ENCODE measurements around the gene EMCN. TPM values are rescaled to one million over a fixed set of nuclear protein-coding genes. Genes with fewer than 3 reads are reported as not detected.
"Not testable (repeated sequence)": the region's sequence is repeated elsewhere in the genome, so short reads cannot be mapped to it uniquely, and the experiment has no call there.

EMCN gene
- total RNA-seq, 2 donors from 2014 or later, result 3.4 to 6.6 TPM

- H3K4me1 ChIP-seq, result no peaks in the 10 kb centered on the region
- H3K27ac ChIP-seq, result no peak overlapping the region
- no peaks in the 10 kb centered on the region for H3K36me3 ChIP-seq (replicated peaks in 1 of 2; ENCODE audit: insufficient read depth in 1 of 2, low read depth in 2 of 2)
- no peak for ATAC-seq
- DNase-seq, result no peak
- no peak overlapping the region for H3K4me3 ChIP-seq
- TF ChIP-seq POLR2A (IDR thresholded peaks at IDR 0.05), result no peak
- TF ChIP-seq CTCF (IDR thresholded peaks at IDR 0.05), result no peak
- H3K27me3 ChIP-seq, result no peaks in the 10 kb centered on the region
- intact Hi-C loops (cut with DNase I), result no loop called here
- 58% methylated on average over 1 of the region's 1 CpG for WGBS, 2 donors
- no peaks in the 10 kb centered on the region for H3K9me3 ChIP-seq
These were observed 126.0 kb downstream of the EMCN start for GRCh38 chr4:100391863-100392262.

- no peaks in the 10 kb centered on the region for H3K4me1 ChIP-seq
- DNase-seq, result no peak
- WGBS, 2 donors, result 33 to 58% methylated on average over 1 of the region's 1 CpG
These were observed 126.7 kb downstream of the EMCN start for GRCh38 chr4:100391086-100391485.

GRCh38 chr4:100386270-100386669 is 131.6 kb downstream of the EMCN start:
- DNase-seq, result no peak
- 48 to 61% methylated on average over 1 of the region's 1 CpG for WGBS, 2 donors
- intact Hi-C loops (cut with DNase I), result no loop called here
- ATAC-seq, result no peak
- no peaks in the 10 kb centered on the region for H3K4me1 ChIP-seq
- no peaks in the 10 kb centered on the region for H3K36me3 ChIP-seq (replicated peaks in 1 of 2; ENCODE audit: insufficient read depth in 1 of 2, low read depth in 2 of 2)
- H3K4me3 ChIP-seq, result no peak overlapping the region
- H3K9me3 ChIP-seq, result no peaks in the 10 kb centered on the region
- TF ChIP-seq POLR2A (IDR thresholded peaks at IDR 0.05) (no peak), CTCF (IDR thresholded peaks at IDR 0.05) (no peak)
- no peak overlapping the region for H3K27ac ChIP-seq
- H3K27me3 ChIP-seq, result no peaks in the 10 kb centered on the region

More at GRCh38 chr4:100391086-100391485, 126.7 kb downstream of the EMCN start:
- no peak for TF ChIP-seq POLR2A (IDR thresholded peaks at IDR 0.05)
- no peak for TF ChIP-seq CTCF (IDR thresholded peaks at IDR 0.05)
- Histone ChIP-seq H3K9me3 (no peaks in the 10 kb centered on the region), H3K27ac (no peak overlapping the region), H3K27me3 (no peaks in the 10 kb centered on the region), H3K4me3 (no peak overlapping the region), H3K36me3 (replicated peaks in 1 of 2; ENCODE audit: insufficient read depth in 1 of 2, low read depth in 2 of 2) (no peaks in the 10 kb centered on the region)
- no peak for ATAC-seq
- intact Hi-C loops (cut with DNase I), result no loop called here

GRCh38 chr4:100380401-100380800 is 137.4 kb downstream of the EMCN start:
- ATAC-seq; DNase-seq; H3K36me3 ChIP-seq (replicated peaks in 1 of 2; ENCODE audit: insufficient read depth in 1 of 2, low read depth in 2 of 2); intact Hi-C loops (cut with DNase I); H3K4me1 ChIP-seq; H3K27ac ChIP-seq; H3K4me3 ChIP-seq; H3K9me3 ChIP-seq; H3K27me3 ChIP-seq: not testable (repeated sequence)
- 81 to 87% methylated on average over 1 of the region's 1 CpG for WGBS, 2 donors

- Histone ChIP-seq H3K4me3 (no peak overlapping the region), H3K27me3 (no peaks in the 10 kb centered on the region), H3K27ac (no peak overlapping the region), H3K4me1 (no peaks in the 10 kb centered on the region), H3K9me3 (no peaks in the 10 kb centered on the region), H3K36me3 (replicated peaks in 1 of 2; ENCODE audit: insufficient read depth in 1 of 2, low read depth in 2 of 2) (no peaks in the 10 kb centered on the region)
- TF ChIP-seq CTCF (IDR thresholded peaks at IDR 0.05) (no peak), POLR2A (IDR thresholded peaks at IDR 0.05) (no peak)
- intact Hi-C loops (cut with DNase I), result no loop called here
- ATAC-seq (no peak), DNase-seq (no peak)
- 64 to 67% methylated on average over 5 of the region's 5 CpGs for WGBS, 2 donors
These were observed 138.2 kb downstream of the EMCN start for GRCh38 chr4:100379583-100380105.

Measured in body of pancreas (tissue), 4 donors.